ENCODE data around the gene PLS1.

GRCh38 chr3:142577696-142578328, 18.4 kb upstream of the PLS1 start:
- TF ChIP-seq CTCF (IDR thresholded peaks at IDR 0.05; ENCODE audit: borderline replicate concordance, extremely low read depth, low read length, poor library complexity, severe bottlenecking) (no peak), EZH2 (IDR thresholded peaks at IDR 0.05; ENCODE audit: borderline replicate concordance, low read depth, low read length, severe bottlenecking) (no peak)
